OCI-LY1 (cell line): ENCODE measurements around the gene CAMK2D.

ENCODE experiments used
- H2AFZ ChIP-seq: fragments of 200-600 bp; sonication (generic), shearing (Covaris generic); 2 replicates; pipeline ENCODE4 v1.6.0; 2014; ENCODE audit warnings: antibody characterized with exemption, mild to moderate bottlenecking, low read length
- H3F3A ChIP-seq: fragments of 200-600 bp; sonication (generic), shearing (Covaris generic); 2 replicates; pipeline ENCODE4 v1.6.0; 2014; ENCODE audit warnings: mild to moderate bottlenecking, antibody characterized with exemption, low read length, moderate library complexity; ENCODE audit not compliant: insufficient read depth
- H3K27ac ChIP-seq: fragments of 200-600 bp; sonication (generic); 2 replicates; pipeline ENCODE4 v1.5.1; 2014; ENCODE audit warnings: low read length, mixed run types, mild to moderate bottlenecking, low read depth; ENCODE audit not compliant: poor library complexity, severe bottlenecking
- H3K27me3 ChIP-seq: fragments of 200-600 bp; sonication (generic); 2 replicates; pipeline ENCODE4 v1.6.0; 2014; ENCODE audit warnings: antibody characterized with exemption, mild to moderate bottlenecking, low read length, moderate library complexity; ENCODE audit not compliant: insufficient read depth
- H3K36me3 ChIP-seq: fragments of 200-600 bp; sonication (generic); 2 replicates; pipeline ENCODE4 v1.6.1; 2014; ENCODE audit warnings: mild to moderate bottlenecking, antibody characterized with exemption, low read length, moderate library complexity, mixed read lengths; ENCODE audit not compliant: insufficient read depth
- H3K4me1 ChIP-seq: fragments of 200-600 bp; sonication (generic); 2 replicates; pipeline ENCODE4 v1.5.1; 2014; ENCODE audit warnings: mild to moderate bottlenecking, low read length, moderate library complexity; ENCODE audit not compliant: insufficient read depth, severe bottlenecking
- H3K4me2 ChIP-seq: fragments of 200-600 bp; sonication (generic), shearing (Covaris generic); 2 replicates; pipeline ENCODE4 v1.6.1; 2014; ENCODE audit warnings: low read length
- H3K4me3 ChIP-seq: fragments of 200-600 bp; sonication (generic); 2 replicates; pipeline ENCODE4 v1.5.1; 2014; ENCODE audit warnings: low read length, low read depth, mild to moderate bottlenecking, mixed read lengths; ENCODE audit not compliant: poor library complexity, severe bottlenecking
- H3K79me2 ChIP-seq: fragments of 200-600 bp; shearing (Covaris generic); 2 replicates; pipeline ENCODE4 v1.6.1; 2016; ENCODE audit warnings: mixed run types, low read length, mixed read lengths; ENCODE audit not compliant: insufficient read depth
- H3K9ac ChIP-seq: fragments of 200-600 bp; sonication (generic), shearing (Covaris generic); 2 replicates; pipeline ENCODE4 v1.6.1; 2014; ENCODE audit warnings: mild to moderate bottlenecking, low read length, mixed read lengths
- H3K9me2 ChIP-seq: fragments of 200-600 bp; sonication (generic), shearing (Covaris generic); 2 replicates; pipeline ENCODE4 v1.6.1; 2014; ENCODE audit warnings: low read depth, mild to moderate bottlenecking, low read length, mixed read lengths
- H3K9me3 ChIP-seq: fragments of 200-600 bp; shearing (Covaris generic); 2 replicates; pipeline ENCODE4 v1.6.1; 2014; ENCODE audit warnings: low read length, mixed read lengths
- H4K20me1 ChIP-seq: fragments of 200-600 bp; sonication (generic), shearing (Covaris generic); 2 replicates; pipeline ENCODE4 v1.6.0; 2016; ENCODE audit warnings: mild to moderate bottlenecking, low read length; ENCODE audit not compliant: insufficient read depth
- EZH2 ChIP-seq: fragments of 200-600 bp; sonication (generic), shearing (Covaris generic); IDR thresholded peaks from 2 replicates; pipeline ENCODE4 v1.8.0; 2017; ENCODE audit warnings: borderline replicate concordance, mixed run types, mild to moderate bottlenecking, antibody characterized with exemption, low read length, moderate library complexity, mixed read lengths
- TF ChIP-seq, protein P1 (sequence below): fragments of 200-600 bp; sonication (generic), shearing (Covaris generic); IDR thresholded peaks from 2 replicates; pipeline ENCODE4 v1.5.1; 2017; ENCODE audit warnings: mild to moderate bottlenecking, antibody characterized with exemption, low read length, moderate library complexity, mixed read lengths

The CAMK2D gene

DNA sequence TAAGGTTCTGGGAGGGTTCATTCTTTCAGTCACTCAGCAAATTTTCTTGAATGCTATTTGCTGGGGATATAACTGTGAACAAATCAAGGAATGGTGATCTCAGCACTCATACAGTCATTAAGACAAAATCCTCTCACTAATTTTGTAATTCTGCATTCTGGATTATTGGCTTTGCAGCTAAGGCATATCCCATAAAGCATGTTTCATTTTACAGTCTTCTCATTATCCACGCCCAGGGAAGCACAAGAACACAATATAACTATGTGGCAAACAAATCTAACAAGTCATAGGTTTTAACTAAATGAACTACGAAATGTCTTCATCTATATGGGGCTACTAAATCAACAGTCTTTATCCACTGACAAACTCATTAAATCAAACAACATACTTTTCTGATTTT, 139.9 kb downstream of the CAMK2D start:
- TF ChIP-seq, protein P1, sequence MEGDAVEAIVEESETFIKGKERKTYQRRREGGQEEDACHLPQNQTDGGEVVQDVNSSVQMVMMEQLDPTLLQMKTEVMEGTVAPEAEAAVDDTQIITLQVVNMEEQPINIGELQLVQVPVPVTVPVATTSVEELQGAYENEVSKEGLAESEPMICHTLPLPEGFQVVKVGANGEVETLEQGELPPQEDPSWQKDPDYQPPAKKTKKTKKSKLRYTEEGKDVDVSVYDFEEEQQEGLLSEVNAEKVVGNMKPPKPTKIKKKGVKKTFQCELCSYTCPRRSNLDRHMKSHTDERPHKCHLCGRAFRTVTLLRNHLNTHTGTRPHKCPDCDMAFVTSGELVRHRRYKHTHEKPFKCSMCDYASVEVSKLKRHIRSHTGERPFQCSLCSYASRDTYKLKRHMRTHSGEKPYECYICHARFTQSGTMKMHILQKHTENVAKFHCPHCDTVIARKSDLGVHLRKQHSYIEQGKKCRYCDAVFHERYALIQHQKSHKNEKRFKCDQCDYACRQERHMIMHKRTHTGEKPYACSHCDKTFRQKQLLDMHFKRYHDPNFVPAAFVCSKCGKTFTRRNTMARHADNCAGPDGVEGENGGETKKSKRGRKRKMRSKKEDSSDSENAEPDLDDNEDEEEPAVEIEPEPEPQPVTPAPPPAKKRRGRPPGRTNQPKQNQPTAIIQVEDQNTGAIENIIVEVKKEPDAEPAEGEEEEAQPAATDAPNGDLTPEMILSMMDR = no peak
- no peak for TF ChIP-seq EZH2
- Histone ChIP-seq H3F3A (no peaks in the 10 kb centered on the region), H3K4me2 (peak overlapping the region; percentile 10; the same call in 1 of the 2 replicates), H3K27ac (peak overlapping the region; percentile 84), H4K20me1 (no peaks in the 10 kb centered on the region), H2AFZ (no peak overlapping the region), H3K4me1 (peaks cover 99% of the 10 kb centered on the region), H3K4me3 (no peak overlapping the region), H3K9me2 (no peaks in the 10 kb centered on the region), H3K9me3 (no peaks in the 10 kb centered on the region), H3K9ac (peak overlapping the region; percentile 6; the same call in 1 of the 2 replicates), H3K79me2 (peaks cover 20% of the 10 kb centered on the region; the same call in 1 of the 2 replicates), H3K36me3 (peaks cover 21% of the 10 kb centered on the region; the same call in 1 of the 2 replicates), H3K27me3 (no peaks in the 10 kb centered on the region)

DNA sequence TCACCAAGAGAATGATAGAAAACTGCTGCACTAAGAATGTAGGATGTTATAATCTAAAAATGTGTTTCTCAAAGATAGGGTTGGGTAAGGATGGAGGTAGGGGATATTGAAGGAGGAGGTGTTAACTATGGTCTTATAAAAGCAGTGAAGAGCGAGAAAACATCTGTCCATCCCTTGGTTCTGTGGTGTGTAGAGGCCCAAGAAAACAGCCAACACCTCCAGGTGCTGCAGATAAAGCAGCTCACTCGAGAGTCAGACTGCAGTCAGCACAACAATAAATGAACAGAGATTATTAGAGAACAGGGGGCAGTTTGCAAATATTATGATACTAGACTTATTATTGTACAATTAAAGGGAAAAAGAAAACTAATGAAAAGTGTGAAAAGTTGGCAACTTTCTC, 141.5 kb downstream of the CAMK2D start:
- Histone ChIP-seq H3K4me3 (no peak overlapping the region), H3K4me1 (peaks cover 99% of the 10 kb centered on the region), H2AFZ (no peak overlapping the region), H3K9me3 (no peaks in the 10 kb centered on the region), H3K27me3 (no peaks in the 10 kb centered on the region), H3F3A (no peaks in the 10 kb centered on the region), H3K9ac (peak overlapping the region; percentile 26; the same call in 1 of the 2 replicates), H3K9me2 (no peaks in the 10 kb centered on the region), H3K79me2 (peaks cover 32% of the 10 kb centered on the region), H3K4me2 (peak overlapping the region; percentile 24; the same call in 1 of the 2 replicates), H3K36me3 (peaks cover 8% of the 10 kb centered on the region; the same call in 1 of the 2 replicates), H3K27ac (peak overlapping the region; percentile 84), H4K20me1 (no peaks in the 10 kb centered on the region)
- TF ChIP-seq, protein P1 = no peak
- no peak for TF ChIP-seq EZH2

DNA sequence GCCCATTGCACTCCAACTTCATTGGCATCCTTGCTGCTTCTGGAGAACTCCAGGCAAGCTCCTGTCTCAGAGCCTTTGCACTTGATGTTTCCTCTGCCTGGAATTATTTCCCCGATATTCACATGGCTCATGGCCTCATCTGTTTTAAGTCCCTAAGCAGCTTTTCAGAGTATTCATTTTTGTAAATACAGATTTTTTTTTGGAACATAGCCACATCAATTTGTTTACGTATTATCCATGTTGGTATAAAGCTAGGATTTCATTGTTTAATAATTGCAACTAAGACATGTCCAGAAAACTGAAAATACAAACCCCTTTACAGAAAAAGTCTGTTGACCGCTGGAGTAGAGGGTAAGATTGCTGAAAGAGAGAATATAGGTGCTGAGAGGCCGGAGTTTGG, 142.0 kb downstream of the CAMK2D start:
- Histone ChIP-seq H3K9ac (peak overlapping the region; percentile 20; the same call in 1 of the 2 replicates), H3K4me1 (peaks cover 99% of the 10 kb centered on the region), H3F3A (no peaks in the 10 kb centered on the region), H4K20me1 (no peaks in the 10 kb centered on the region), H3K79me2 (peaks cover 32% of the 10 kb centered on the region), H2AFZ (no peak overlapping the region), H3K4me2 (peak overlapping the region; percentile 24), H3K4me3 (no peak overlapping the region), H3K36me3 (peaks cover 4% of the 10 kb centered on the region; the same call in 1 of the 2 replicates), H3K27me3 (no peaks in the 10 kb centered on the region), H3K9me2 (no peaks in the 10 kb centered on the region), H3K27ac (peak overlapping the region; percentile 84), H3K9me3 (no peaks in the 10 kb centered on the region)
- no peak for TF ChIP-seq EZH2
- TF ChIP-seq, protein P1 = no peak
